HK-2 (cell line): ENCODE data around the gene IL6.
"Not testable (repeated sequence)": the region's sequence is repeated elsewhere in the genome, so short reads cannot be mapped to it uniquely, and the experiment has no call there.

Experiments
- DNase-seq: peaks from one replicate; pipeline ENCODE4 v3.0.0-alpha.2; 2018; ENCODE audit not compliant: unreplicated experiment

The IL6 gene

GRCh38 chr7:22726345-22726906 lies 574 bp upstream of the IL6 start:
- DNase-seq, result peak; percentile 82

- no peak for DNase-seq
Observed at GRCh38 chr7:22727714-22728035, 675 bp downstream of the IL6 start.

GRCh38 chr7:22728401-22729029 lies 1.5 kb downstream of the IL6 start:
- no peak for DNase-seq

GRCh38 chr7:22729180-22729825 lies 2.3 kb downstream of the IL6 start:
- DNase-seq, result no peak

DNA sequence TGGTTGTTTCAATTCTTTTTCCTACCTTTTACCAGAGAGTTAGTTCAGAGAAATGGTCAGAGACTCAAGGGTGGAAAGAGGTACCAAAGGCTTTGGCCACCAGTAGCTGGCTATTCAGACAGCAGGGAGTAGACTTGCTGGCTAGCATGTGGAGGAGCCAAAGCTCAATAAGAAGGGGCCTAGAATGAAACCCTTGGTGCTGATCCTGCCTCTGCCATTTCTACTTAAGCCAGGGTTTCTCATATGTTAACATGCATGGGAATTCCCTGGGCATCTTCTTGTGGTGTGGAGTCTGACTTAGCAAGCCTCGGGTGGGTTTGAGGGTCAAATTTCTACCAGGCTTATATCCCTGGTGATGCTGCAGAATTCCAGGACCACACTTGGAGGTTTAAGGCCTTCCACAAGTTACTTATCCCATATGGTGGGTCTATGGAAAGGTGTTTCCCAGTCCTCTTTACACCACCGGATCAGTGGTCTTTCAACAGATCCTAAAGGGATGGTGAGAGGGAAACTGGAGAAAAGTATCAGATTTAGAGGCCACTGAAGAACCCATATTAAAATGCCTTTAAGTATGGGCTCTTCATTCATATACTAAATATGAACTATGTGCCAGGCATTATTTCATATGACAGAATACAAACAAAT lies 3.2 kb downstream of the IL6 start:
- DNase-seq, result no peak

DNA sequence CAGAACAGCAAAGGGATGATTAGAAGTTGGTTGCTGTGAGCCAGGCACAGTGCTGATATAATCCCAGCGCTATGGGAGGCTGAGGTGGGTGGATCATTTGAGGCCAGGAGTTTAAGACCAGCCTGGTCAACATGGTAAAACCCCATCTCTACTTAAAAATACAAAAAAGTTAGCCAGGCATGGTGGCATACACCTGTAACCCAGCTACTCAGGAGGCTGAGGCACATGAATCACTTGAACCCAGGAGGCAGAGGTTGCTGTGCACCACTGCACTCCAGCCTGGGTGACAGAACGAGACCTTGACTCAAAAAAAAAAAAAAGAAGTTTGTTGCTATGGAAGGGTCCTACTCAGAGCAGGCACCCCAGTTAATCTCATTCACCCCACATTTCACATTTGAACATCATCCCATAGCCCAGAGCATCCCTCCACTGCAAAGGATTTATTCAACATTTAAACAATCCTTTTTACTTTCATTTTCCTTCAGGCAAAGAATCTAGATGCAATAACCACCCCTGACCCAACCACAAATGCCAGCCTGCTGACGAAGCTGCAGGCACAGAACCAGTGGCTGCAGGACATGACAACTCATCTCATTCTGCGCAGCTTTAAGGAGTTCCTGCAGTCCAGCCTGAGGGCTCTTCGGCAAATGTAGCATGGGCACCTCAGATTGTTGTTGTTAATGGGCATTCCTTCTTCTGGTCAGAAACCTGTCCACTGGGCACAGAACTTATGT lies 4.1 kb downstream of the IL6 start:
- DNase-seq, result peak; percentile 73

GRCh38 chr7:22731766-22732165 lies 4.8 kb downstream of the IL6 start:
- DNase-seq, result no peak

- DNase-seq, result no peak
Observed at GRCh38 chr7:22732556-22733126, 5.6 kb downstream of the IL6 start.

GRCh38 chr7:22733761-22734160 lies 6.8 kb downstream of the IL6 start:
- DNase-seq, result no peak

GRCh38 chr7:22743014-22743413 lies 16.0 kb downstream of the IL6 start:
- DNase-seq, result no peak

DNA sequence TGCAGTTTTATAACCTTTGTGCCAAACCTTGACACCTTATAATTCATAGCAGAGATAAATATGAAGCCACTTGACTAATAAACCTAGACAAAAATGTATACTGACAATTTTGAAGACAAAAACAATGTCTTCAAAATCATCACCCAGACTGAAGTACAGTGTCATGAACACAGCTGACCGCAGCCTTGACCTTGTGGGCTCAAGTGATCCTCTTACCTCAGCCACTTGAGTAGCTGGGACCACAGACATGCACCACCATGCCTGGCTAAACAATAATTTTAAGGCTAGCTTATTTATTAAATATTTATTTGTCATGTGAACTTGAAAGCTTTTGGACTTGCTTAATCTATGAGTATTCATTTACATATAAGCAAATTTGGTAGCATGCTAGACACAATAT lies 24.3 kb downstream of the IL6 start:
- DNase-seq, result no peak

- no peak for DNase-seq
Observed at GRCh38 chr7:22757338-22757994, 30.5 kb downstream of the IL6 start.

- no peak for DNase-seq
Observed at GRCh38 chr7:22758576-22758975, 31.6 kb downstream of the IL6 start.

DNA sequence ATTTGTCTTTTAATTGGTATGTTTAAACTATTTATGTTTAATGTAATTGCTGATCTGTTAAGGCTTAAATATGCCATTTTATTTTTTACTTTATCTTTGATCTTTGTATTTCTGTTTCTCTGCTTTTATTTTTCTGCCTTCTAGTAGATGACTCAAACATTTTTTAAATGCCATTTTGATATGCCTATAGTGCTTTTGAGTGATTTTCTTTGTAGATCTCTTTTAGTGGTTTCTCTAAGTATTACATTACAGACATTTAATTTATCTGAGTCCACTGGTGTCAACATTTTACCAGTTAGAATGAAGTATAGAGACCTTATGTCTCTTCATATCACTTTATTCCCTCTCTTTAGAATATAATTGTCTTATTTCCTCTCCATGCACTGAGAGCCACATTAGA lies 32.7 kb downstream of the IL6 start:
- no peak for DNase-seq

- DNase-seq, result no peak
Observed at GRCh38 chr7:22762866-22763265, 35.9 kb downstream of the IL6 start.

- DNase-seq, result no peak
Observed at GRCh38 chr7:22765609-22766008, 38.6 kb downstream of the IL6 start.

- DNase-seq, result no peak
Observed at GRCh38 chr7:22771194-22771871, 44.3 kb downstream of the IL6 start.

DNA sequence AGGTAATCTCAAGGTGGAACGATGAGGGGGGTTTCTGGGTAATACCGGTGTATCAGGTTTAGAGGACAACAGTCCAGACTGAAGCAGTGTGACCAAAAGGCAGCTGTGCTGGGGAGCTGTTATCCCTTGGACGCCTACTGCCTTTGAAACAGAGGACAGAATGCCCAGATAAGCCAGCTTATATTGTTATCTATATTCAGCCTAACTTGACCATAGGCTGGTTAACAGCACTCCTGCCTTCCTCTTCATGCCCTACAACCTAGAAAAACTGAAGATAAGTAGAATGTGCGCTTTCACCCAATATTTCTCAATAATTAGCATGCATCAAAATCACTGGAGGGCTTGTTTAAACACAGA lies 44.9 kb downstream of the IL6 start:
- DNase-seq, result no peak

GRCh38 chr7:22772885-22773284 lies 45.9 kb downstream of the IL6 start:
- DNase-seq, result no peak

GRCh38 chr7:22776964-22777363 lies 50.0 kb downstream of the IL6 start:
- DNase-seq, result no peak

DNA sequence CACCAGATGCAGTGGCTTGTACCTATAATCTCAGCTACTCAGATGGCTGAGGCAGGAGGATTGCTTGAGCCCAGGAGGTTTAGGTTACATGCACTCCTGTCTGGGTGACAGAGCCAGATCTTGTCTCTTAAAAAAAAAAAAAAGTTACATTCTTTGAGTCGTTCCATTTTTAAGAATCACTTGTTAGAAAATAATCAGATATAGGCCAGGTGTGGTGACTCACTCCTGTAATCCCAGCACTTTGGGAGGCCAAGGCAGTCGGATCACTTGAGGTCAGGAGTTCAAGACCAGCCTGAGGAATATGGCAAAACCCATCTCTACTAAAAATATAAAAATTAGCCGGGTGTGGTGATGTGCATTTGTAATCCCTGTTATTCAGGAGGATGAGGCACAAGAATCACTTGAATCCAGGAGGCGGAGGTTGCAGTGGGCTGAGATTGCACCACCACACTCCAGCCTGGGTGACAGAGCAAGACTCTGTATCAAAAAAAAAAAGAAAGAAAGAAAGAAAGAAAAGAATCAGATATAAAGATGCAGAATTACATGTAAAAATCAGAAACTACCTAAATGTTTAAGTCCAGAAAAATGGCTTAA lies 52.8 kb downstream of the IL6 start:
- DNase-seq, result not testable (repeated sequence)
